NCI-H1417 (cell line): ENCODE data around the gene SCN4A.

Experiments used
- DNase-seq, 3 experiments: peaks; one replicate each; lab custom pipeline; 2025; lab: John Stamatoyannopoulos, UW

SCN4A gene

GRCh38 chr17:64001763-64002529 is 29.2 kb upstream of the SCN4A start:
- DNase-seq = no peak

- DNase-seq = no peak
Measured at GRCh38 chr17:64001091-64001579, 28.4 kb upstream of the SCN4A start.

- DNase-seq = peak in 2 of 3 experiments; percentile 5 to 6
Measured at GRCh38 chr17:63999680-64000531, 27.2 kb upstream of the SCN4A start.

DNA sequence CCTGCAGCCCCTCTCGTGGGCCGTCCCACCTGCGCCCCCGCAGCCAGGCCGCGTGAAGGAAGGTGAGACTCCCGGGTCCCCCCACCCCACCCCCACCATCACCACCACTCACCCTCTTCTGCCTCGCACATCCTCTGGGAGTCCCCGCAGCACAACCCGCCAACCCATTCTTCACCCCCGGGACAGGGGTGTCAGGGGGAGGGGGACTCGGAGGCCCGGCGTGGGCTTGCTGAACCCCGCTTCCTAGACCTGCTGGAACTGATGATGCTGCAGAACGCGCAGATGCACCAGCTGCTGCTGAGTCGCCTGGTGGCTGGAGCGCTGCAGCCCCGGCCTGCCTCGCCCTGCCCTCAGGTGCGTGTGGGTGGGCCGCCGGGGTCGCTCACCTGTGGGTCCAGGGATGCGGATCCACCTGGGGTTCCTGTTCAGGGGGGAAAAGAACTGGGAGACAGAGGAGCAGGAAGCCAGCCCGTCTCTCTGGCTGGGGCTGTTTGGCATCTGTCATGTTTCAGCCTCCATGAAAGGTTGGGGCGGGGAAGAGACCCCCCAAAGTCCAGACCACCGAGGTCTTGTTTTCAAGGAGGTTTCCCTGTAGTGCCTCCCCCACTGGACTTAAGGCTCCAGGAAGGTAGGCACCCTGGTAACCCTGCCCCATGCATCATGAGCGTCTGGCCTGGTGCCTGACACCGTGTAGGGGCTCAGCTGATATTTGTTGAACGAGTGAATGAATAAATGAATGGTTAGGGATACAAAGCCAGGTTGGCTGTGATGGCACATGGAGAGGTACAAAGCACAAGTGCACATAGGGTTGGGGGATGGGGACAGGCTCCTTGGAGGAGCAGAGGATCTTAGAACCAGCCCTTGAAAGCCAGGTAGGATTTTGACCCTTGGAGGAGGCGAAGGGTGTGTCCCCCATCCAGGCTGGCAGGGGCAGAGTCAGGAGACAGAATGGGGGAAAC is 26.3 kb upstream of the SCN4A start:
- peak in 2 of 3 experiments; percentile 29 to 40 for DNase-seq

DNA sequence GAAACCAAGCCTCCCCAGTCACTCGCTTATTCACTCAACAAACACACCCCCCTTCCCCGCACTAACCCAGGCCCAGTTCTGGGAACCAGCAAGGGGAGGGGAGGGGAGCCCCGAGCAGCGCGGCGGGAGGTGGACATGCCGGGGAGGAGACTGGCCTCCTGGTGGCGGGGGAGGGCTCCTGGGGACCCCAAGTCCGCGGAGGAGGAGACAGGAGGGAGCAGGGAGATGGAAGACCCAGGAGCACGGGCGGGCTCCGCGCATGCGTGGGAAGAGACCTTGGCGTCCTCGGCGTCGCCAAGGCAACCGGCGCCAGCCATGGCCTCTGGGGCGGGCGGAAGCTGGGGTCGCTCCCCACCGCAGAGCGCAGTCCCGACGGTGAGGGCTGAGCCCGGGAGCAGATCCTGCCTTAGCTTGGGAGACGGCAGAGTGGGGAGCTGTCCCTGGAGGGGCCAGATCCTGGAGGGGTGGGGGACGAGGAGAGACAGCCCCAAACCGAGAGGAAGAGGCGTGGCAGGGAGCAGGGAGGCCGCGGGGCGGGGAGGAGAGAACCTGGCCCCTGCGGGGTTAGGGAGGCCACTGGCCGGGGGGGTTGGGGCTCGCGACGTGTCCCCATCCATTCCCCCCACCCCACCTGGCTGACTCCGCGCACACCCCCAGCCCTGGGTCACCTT is 25.5 kb upstream of the SCN4A start, which contains the start of gene PRR29:
PRR29 (plus strand) TSS at position 302 of the 671 bp plus-strand sequence; CDS start at position 316, 14 bp downstream.
- DNase-seq = peak; percentile 75 to 89 (median 83)

- DNase-seq = no peak
Measured at GRCh38 chr17:63997341-63998048, 24.8 kb upstream of the SCN4A start.

DNA sequence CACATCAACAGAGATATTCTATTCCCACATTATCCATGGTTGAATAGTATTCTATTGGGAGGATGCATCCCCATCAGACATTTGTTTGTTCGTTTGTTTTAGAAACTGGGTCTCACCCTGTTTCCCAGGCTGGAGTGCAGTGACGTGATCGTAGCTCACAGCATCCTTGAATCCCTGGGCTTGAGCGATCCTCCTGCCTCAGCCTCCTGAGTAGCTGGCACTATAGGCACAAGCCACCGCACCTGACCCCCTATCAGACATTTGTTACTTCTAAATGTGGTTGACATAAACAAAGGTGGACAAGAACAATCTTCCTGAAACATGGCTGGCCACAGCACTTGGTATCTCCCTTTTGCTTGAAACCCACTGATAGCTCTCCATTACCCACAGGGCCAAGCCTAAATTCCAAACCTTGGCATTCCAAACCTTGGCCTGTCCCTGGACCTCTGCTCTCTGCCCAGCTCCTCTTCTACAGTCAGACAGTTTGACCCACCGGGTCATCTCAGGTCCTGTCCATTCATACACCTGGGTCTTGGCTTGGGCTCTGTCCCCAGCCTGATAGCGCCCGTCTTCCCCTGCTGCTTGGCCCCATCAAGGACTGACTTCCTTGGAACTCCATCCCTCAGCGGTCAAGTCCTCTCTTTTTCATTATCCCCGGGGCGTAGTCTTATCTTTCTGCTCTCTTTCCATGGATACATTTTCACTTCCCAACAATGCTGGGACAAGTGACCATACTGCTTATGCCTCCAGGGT is 23.9 kb upstream of the SCN4A start:
- no peak for DNase-seq

GRCh38 chr17:63995626-63996025 is 22.9 kb upstream of the SCN4A start:
- DNase-seq = no peak

DNA sequence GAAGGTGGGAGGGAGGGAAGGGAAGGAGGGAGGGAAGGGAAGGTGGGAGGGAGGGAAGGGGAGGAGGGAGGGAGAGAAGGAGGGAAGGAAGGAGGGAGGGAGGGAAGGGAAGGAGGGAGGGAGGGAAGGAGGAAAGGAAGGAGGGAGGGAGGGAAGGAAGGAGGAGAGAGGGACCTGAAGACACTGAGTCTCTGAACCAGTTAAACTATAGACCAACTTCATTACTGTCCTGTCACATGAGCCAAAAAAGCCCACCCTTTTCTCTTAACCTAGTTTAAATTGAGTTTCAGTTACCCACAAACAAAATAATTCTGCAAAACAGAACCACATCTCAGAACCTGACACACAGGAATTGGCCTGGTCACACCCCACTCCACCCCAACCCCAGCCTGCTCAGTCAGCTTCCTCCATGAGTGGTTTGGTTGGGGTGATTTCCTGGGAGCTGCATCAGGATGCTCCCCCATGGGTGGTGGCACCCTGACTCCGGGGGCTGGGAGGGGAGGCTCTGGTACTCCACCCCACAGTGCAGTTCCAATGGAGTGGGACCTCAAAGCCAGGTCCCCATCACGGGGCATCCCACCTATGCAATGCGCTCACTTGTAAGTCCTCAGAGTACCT is 20.8 kb upstream of the SCN4A start:
- DNase-seq = no peak

DNA sequence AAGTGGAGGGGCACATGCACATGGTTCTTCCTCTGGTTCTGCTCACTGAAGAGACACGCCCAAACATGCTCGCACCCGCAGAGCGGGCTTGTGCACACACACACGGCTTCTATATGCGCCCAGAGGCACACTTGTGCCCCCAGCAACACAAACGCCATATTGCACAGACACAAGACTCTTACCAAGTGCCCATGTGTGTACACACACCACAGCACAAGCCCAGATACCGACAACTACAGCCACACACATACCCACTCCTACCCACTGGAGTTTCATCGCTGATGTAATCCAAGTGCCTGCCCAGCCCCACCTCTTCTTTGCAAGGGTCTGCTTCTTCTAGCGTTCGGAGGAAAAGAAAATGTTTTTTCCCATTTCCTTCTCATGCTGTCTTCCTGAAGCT is 18.9 kb upstream of the SCN4A start:
- DNase-seq = no peak

DNA sequence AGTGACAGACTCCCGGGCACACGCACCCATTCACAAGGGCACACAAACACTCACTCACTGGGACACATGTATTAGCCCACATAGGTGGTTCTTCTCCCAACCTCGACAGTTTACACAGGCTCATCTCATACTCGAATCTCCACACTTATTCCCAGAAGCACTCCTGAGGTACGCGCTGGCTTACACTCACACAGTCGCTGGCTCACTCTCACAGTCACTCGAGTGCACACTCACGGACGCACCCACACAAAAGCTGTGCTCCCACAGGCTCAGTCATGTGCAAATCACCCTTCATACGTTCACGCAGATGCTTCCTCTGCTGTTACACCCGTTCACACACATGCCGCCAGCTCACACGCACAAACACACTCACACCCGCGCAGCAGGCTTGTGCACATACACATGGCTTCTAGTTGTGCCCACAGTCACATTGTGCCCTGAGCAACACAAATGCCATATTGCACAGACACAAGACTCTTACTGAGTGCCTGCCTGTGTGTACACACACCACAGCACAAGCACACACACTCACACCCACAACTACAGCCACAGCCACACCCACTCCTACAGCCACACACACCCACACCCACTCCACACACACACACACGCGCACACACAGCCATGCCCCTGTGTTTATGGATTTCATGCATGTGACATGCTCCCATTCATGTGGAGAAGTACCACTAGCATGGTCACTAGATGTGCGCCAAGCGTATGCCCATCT is 17.1 kb upstream of the SCN4A start:
- no peak for DNase-seq

GRCh38 chr17:63988741-63989621 is 16.3 kb upstream of the SCN4A start:
- no peak for DNase-seq

DNA sequence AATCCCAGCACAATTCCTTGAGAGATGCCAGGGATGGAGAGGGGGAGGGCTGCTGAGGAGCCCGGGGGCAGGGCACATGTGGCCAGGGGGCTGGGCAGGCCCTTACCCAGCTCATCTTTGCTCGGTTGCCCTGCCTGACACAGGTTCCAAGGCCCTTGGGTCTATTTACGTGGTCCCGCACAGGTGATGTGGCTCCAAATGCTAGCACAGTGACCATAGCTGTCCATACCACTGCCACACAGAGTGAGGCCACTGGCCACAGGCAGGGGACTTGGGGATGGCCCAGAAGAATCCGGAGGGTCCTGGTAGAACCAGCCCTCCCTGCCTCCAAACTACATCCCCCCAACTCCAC is 15.4 kb upstream of the SCN4A start:
- DNase-seq = no peak

DNA sequence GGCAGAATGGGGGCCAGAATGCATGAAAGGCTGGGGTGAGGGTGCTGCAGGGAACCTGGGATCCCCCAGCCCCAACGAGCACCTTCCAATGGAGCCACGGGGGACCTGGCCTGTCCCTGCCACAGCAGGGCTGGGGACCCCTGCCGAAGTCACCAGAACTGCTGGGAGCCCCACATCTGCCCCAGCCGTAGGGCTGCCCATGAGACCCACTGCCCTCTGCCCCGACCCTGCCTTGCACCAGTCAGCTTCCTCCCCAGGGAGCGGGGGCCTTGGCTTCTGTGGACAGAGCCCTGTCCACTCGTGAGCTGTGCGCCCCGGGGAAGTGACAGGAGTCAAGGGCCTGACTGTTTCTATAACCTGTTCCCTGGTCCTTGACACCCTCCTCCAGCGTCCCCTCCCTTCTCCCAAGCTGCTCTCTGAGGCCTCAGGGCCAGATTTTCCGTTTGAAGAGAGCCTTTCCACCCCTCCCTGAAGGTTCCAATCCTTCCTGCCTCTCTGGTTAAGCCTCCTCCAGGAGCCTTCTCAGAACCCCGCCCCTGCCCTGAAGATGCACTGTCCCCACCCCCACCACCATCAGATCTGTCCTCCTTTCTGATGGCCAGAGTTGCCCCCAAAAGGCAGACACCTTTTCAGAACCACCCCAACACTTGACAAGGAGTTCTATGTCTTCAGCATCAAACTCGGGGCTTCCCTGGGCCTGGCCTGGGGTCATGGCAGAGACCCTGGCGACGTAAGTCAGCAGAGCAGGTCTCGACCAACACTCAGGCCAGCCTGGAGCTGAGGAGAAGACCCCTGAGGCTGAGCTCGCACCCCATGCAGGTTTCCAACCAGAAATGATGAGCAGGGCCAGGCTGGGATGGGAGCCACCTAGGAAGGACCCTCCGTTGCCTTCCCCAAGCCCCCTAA is 14.8 kb upstream of the SCN4A start:
- DNase-seq = no peak

DNA sequence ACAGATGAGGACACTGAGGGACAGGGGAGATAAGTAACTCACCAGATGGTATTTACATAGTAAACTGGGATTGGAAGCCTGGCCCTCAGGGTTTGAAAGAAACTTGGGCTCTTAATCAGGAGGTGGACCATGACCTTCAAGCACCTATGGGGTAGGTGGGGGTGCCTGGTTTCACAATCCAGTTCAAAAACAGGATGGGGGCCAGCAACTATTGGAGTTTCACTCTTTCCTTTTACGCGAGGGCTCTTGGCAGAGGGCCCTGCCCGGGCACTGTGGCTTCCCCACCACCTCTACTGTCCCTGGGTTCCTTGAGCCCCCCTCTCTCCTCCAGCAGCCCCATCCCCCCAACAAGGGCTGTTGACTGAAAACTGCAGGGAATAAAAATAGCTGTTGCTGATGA is 14.1 kb upstream of the SCN4A start:
- no peak for DNase-seq

- DNase-seq = no peak
Measured at GRCh38 chr17:63985387-63986140, 12.8 kb upstream of the SCN4A start.
